A549 (cell line): ENCODE measurements around the gene KDM5C. TPM values are rescaled to one million over a fixed set of nuclear protein-coding genes. Genes with fewer than 3 reads are reported as not detected.

Source experiments
- ATAC-seq, 2 experiments: fragments of 200-7000 bp in 1 of 2; fragments of >200 bp in 1 of 2; cut with Nextera tagmentation in 1 of 2; cut with Tn5 transposase in 1 of 2; 3 replicates each; pipeline versions ENCODE4 v1.8.0 to v1.9.1; 2018 to 2020; ENCODE audit warnings: mild to moderate bottlenecking in 1 of 2, moderate library complexity in 1 of 2
- CTCF ChIA-PET: fragments of 300-600 bp; sonication (Branson Sonifier 250); formaldehyde crosslinking; extraction: SDS; loops from one replicate; lab custom pipeline; 2021; ENCODE audit warnings: antibody characterized with exemption, inconsistent platforms; lab: Yijun Ruan, JAX
- POLR2A ChIA-PET: fragments of 350-600 bp; formaldehyde crosslinking; extraction: SDS; loops from one replicate; lab custom pipeline; 2021; ENCODE audit warnings: antibody characterized with exemption, inconsistent platforms; lab: Yijun Ruan, JAX
- DNase-seq, 2 experiments: peaks; one replicate each; pipeline versions ENCODE4 v3.0.0 to v3.0.0-alpha.2; 2011 to 2016; ENCODE audit warnings: low read depth in 1 of 2, low spot score in 1 of 2
- FAIRE-seq: peaks from 2 replicates; lab custom pipeline; 2011; peaks lifted over from hg19 to GRCh38; lab: Jason Lieb, UNC
- H3K27ac ChIP-seq, 2 experiments: fragments of >200 bp; sonication (Bioruptor Twin); formaldehyde crosslinking; 3 replicates each; pipeline ENCODE4 v1.5.1; 2016 to 2017
- H3K4me1 ChIP-seq: fragments of >200 bp; sonication (Bioruptor Twin); formaldehyde crosslinking; 3 replicates; pipeline ENCODE4 v1.6.1; 2016
- H3K4me2 ChIP-seq: fragments of >200 bp; sonication (Bioruptor Twin); formaldehyde crosslinking; 3 replicates; pipeline ENCODE4 v1.6.1; 2016
- H3K4me3 ChIP-seq: fragments of >200 bp; sonication (Bioruptor Twin); formaldehyde crosslinking; 3 replicates; pipeline ENCODE4 v1.5.1; 2016
- H3K9me3 ChIP-seq: fragments of >200 bp; sonication (Bioruptor Twin); formaldehyde crosslinking; 3 replicates; pipeline ENCODE4 v1.6.1; 2016
- BCL3 ChIP-seq: fragments of >200 bp; sonication (Bioruptor Twin); formaldehyde crosslinking; IDR thresholded peaks from 3 replicates; pipeline ENCODE4 v1.6.1; 2016
- BHLHE40 ChIP-seq: IDR thresholded peaks from 2 replicates; pipeline ENCODE4 v1.6.1; 2012; ENCODE audit warnings: low read depth, low read length, inconsistent platforms
- CBX8 ChIP-seq: fragments of 200-600 bp; sonication (generic); IDR thresholded peaks from 2 replicates; pipeline ENCODE4 v1.6.1; 2016
- CEBPB ChIP-seq, 2 experiments: fragments of >200 bp in 1 of 2; sonication (Bioruptor Twin) in 1 of 2; formaldehyde crosslinking in 1 of 2; IDR thresholded peaks; 2 replicates each; pipeline ENCODE4 v1.6.1; 2012 to 2016
- CHD2 ChIP-seq: fragments of 150-350 bp; IDR thresholded peaks from 2 replicates; pipeline ENCODE4 v1.6.1; 2014; ENCODE audit warnings: low read length; ENCODE audit not compliant: partially characterized antibody
- EP300 ChIP-seq, 2 experiments: fragments of >200 bp; sonication (Bioruptor Twin); formaldehyde crosslinking; IDR thresholded peaks; 2 replicates in 1 of 2; 3 replicates in 1 of 2; pipeline ENCODE4 v1.6.1; 2016 to 2017
- FOSL2 ChIP-seq, 2 experiments: fragments of 450-650 bp in 1 of 2; fragments of >200 bp in 1 of 2; sonication (Bioruptor Twin) in 1 of 2; formaldehyde crosslinking; IDR thresholded peaks; 2 replicates each; pipeline versions ENCODE4 v1.5.0 to v1.6.1; 2016 to 2020; ENCODE audit warnings: mild to moderate bottlenecking in 1 of 2, moderate library complexity in 1 of 2
- FOXS1 ChIP-seq: fragments of 250-450 bp; sonication (Bioruptor Pico); IDR thresholded peaks from 2 replicates; pipeline ENCODE4 v1.5.0; 2020; ENCODE audit warnings: mild to moderate bottlenecking, moderate library complexity
- HOXB13 ChIP-seq: fragments of 250-450 bp; sonication (Bioruptor Pico); IDR thresholded peaks from 2 replicates; pipeline ENCODE4 v1.5.0; 2020; ENCODE audit warnings: low read depth, mild to moderate bottlenecking, moderate library complexity
- HOXB5 ChIP-seq: fragments of 250-450 bp; sonication (Bioruptor Pico); IDR thresholded peaks from 2 replicates; pipeline ENCODE4 v1.5.0; 2020; ENCODE audit warnings: mild to moderate bottlenecking, moderate library complexity
- JUN ChIP-seq, 2 experiments: fragments of >200 bp; sonication (Bioruptor Twin); formaldehyde crosslinking; IDR thresholded peaks; 2 replicates in 1 of 2; 3 replicates in 1 of 2; pipeline ENCODE4 v1.6.1; 2016 to 2017
- KDM5A ChIP-seq: fragments of 200-600 bp; sonication (generic); IDR thresholded peaks from 2 replicates; pipeline ENCODE4 v1.6.1; 2016; ENCODE audit warnings: antibody characterized with exemption, mild to moderate bottlenecking
- PHF8 ChIP-seq: fragments of 200-600 bp; sonication (generic); IDR thresholded peaks from 2 replicates; pipeline ENCODE4 v1.6.1; 2016; ENCODE audit warnings: low read depth, mild to moderate bottlenecking, antibody characterized with exemption, moderate library complexity, borderline replicate concordance
- POLR2A ChIP-seq: IDR thresholded peaks from 2 replicates; pipeline ENCODE4 v1.6.1; 2012; ENCODE audit warnings: mild to moderate bottlenecking, low read length
- POLR2AphosphoS2 ChIP-seq: conservative IDR thresholded peaks from 2 replicates; pipeline ENCODE4 v1.6.1; 2012; ENCODE audit warnings: low read length, improper control_type of control experiment, inconsistent platforms
- RCOR1 ChIP-seq: fragments of 150-350 bp; IDR thresholded peaks from 2 replicates; pipeline ENCODE4 v1.6.1; 2014; ENCODE audit warnings: antibody characterized with exemption, low read length, low read depth
- RFX5 ChIP-seq: fragments of 450-650 bp; IDR thresholded peaks from 2 replicates; pipeline ENCODE4 v1.7.1; 2014; ENCODE audit warnings: antibody characterized with exemption, mild to moderate bottlenecking, moderate library complexity
- SMC3 ChIP-seq: fragments of >200 bp; sonication (Bioruptor Twin); formaldehyde crosslinking; IDR thresholded peaks from 3 replicates; pipeline ENCODE4 v1.6.1; 2018; ENCODE audit warnings: inconsistent platforms
- TP53 ChIP-seq: fragments of 250-450 bp; sonication (Bioruptor Pico); IDR thresholded peaks from 2 replicates; pipeline ENCODE4 v1.5.0; 2021; ENCODE audit warnings: mild to moderate bottlenecking, moderate library complexity
- USF2 ChIP-seq: fragments of 450-650 bp; IDR thresholded peaks from 2 replicates; pipeline ENCODE4 v1.6.1; 2014; ENCODE audit warnings: antibody characterized with exemption
- WGBS: methylation state at CpG from one replicate; pipeline ENCODE4 v1.1.6; 2017; ENCODE audit errors: missing lambda C conversion rate; 5-methylcytosine and 5-hydroxymethylcytosine counted together
- polyA minus RNA-seq: library from RNA; depleted of rRNA, polyadenylated mRNA; stranded (reverse); fragments of >200 nt; gene quantifications from 2 replicates; pipeline ENCODE4 v1.2.3, GENCODE V29; 2011; rRNA and poly(A)+ RNA removed
- polyA plus RNA-seq, 4 experiments: library from polyadenylated mRNA; depleted of rRNA in 3 of 4; stranded (reverse); fragments of >200 nt; fragmentation: RNase III in 1 of 4; extraction: RNeasy Plus Mini Kit Qiagen cat#74134 plus additional on column Dnase treatment in 1 of 4; gene quantifications; 2 replicates in 3 of 4; 3 replicates in 1 of 4; pipeline ENCODE4 v1.2.3, GENCODE V29; 2011 to 2017
- TF ChIP-seq, protein P1 (sequence below): IDR thresholded peaks from 2 replicates; pipeline ENCODE4 v1.6.1; 2012
- TF ChIP-seq, protein P2 (sequence below): fragments of 250-450 bp; sonication (Bioruptor Pico); IDR thresholded peaks from 2 replicates; pipeline ENCODE4 v1.5.0; 2021; ENCODE audit warnings: mild to moderate bottlenecking, moderate library complexity, borderline replicate concordance

Gene KDM5C
- polyA plus RNA-seq (2011; rRNA removed) = 66.8 and 82.0 TPM in 2 replicates
- polyA plus RNA-seq (2012; cell fraction: cytosol; rRNA removed) = 39.3 and 51.0 TPM in 2 replicates
- polyA plus RNA-seq (2012; cell fraction: nucleus; rRNA removed) = 109 and 122 TPM in 2 replicates
- 43.9 to 48.9 TPM (median 46.5 TPM) in 3 replicates for polyA plus RNA-seq (2017; fragmentation: RNase III; extraction: RNeasy Plus Mini Kit Qiagen cat#74134 plus additional on column Dnase treatment)
- polyA minus RNA-seq = 145 and 151 TPM in 2 replicates

- Histone ChIP-seq H3K4me2 (peak within 1 kb of the TSS; percentile 86), H3K27ac (peak within 1 kb of the TSS; percentile 99), H3K4me1 (peaks cover 21% of the 10 kb centered on the region; the same call in 2 of the 3 replicates), H3K4me3 (peak within 1 kb of the TSS; percentile 98), H3K9me3 (no peaks in the 10 kb centered on the region)
- POLR2A ChIA-PET = interaction anchor here (0.5 to 1.2 kb wide), 14 partner anchors 11 to 230 kb away, joined by 3 to 8 read pairs (median 4); partner anchors contain the start of genes KANTR and TSPYL2
- WGBS = under 1% methylated on average over 41 of the region's 67 CpGs
- ATAC-seq (peak; percentile 79 to 85), FAIRE-seq (peak; percentile 36), DNase-seq (peak; percentile 92 to 96)
- CTCF ChIA-PET = no interaction called here
- TF ChIP-seq, protein P1, sequence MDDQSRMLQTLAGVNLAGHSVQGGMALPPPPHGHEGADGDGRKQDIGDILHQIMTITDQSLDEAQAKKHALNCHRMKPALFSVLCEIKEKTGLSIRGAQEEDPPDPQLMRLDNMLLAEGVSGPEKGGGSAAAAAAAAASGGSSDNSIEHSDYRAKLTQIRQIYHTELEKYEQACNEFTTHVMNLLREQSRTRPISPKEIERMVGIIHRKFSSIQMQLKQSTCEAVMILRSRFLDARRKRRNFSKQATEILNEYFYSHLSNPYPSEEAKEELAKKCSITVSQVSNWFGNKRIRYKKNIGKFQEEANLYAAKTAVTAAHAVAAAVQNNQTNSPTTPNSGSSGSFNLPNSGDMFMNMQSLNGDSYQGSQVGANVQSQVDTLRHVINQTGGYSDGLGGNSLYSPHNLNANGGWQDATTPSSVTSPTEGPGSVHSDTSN = peak; percentile 92
- 0 out of 2 replicates have a peak, but pooled peaks have one; percentile 65 for TF ChIP-seq TP53 (CRISPR knock-in tag)
- TF ChIP-seq FOXS1 (CRISPR knock-in tag) = no peak
- no peak for TF ChIP-seq EP300 (IDR thresholded peaks at IDR 0.05)
- no peak for TF ChIP-seq BHLHE40
- peak; percentile 79 for TF ChIP-seq CHD2
- peak; percentile 59; the same call in 1 of the 3 replicates for TF ChIP-seq BCL3
- TF ChIP-seq RFX5 = 0 out of 2 replicates have a peak, but pooled peaks have one; percentile 38
- TF ChIP-seq FOSL2 (IDR thresholded peaks at IDR 0.05) = no peak
- 0 out of 2 replicates have a peak, but pooled peaks have one; percentile 34 for TF ChIP-seq FOSL2 (CRISPR knock-in tag; IDR thresholded peaks at IDR 0.05)
- TF ChIP-seq HOXB5 = peak; percentile 70; the same call in 1 of the 2 replicates
- peak; percentile 64 for TF ChIP-seq KDM5A
- TF ChIP-seq JUN (IDR thresholded peaks at IDR 0.05) = peak; percentile 77 to 93; a peak in 4 of 5 replicates
- peak in 1 of 2 experiments; percentile 42; a peak in 2 of 4 replicates for TF ChIP-seq CEBPB (IDR thresholded peaks at IDR 0.05)
- no peak for TF ChIP-seq USF2
- peak; percentile 40; the same call in 1 of the 2 replicates for TF ChIP-seq HOXB13
- TF ChIP-seq POLR2A = peak; percentile 87
- no peak for TF ChIP-seq SMC3
- TF ChIP-seq, protein P2, sequence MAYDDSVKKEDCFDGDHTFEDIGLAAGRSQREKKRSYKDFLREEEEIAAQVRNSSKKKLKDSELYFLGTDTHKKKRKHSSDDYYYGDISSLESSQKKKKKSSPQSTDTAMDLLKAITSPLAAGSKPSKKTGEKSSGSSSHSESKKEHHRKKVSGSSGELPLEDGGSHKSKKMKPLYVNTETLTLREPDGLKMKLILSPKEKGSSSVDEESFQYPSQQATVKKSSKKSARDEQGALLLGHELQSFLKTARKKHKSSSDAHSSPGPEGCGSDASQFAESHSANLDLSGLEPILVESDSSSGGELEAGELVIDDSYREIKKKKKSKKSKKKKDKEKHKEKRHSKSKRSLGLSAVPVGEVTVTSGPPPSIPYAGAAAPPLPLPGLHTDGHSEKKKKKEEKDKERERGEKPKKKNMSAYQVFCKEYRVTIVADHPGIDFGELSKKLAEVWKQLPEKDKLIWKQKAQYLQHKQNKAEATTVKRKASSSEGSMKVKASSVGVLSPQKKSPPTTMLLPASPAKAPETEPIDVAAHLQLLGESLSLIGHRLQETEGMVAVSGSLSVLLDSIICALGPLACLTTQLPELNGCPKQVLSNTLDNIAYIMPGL (CRISPR knock-in tag) = peak; percentile 59; the same call in 1 of the 2 replicates
- TF ChIP-seq POLR2AphosphoS2 = no peak
- TF ChIP-seq CBX8 = no peak
- TF ChIP-seq PHF8 = peak; percentile 87
- TF ChIP-seq RCOR1 = no peak
Observed at GRCh38 chrX:53224860-53225797, at the start of gene KDM5C. KDM5C (minus strand) TSS chrX:53225207; CDS start chrX:53224889, 318 bp downstream.
